SW 1271 (cell line): Measurements from ENCODE around the gene NXN.

Source experiments
- DNase-seq, 2 experiments: peaks; one replicate each; lab custom pipeline; 2025; lab: John Stamatoyannopoulos, UW

The NXN gene

DNA sequence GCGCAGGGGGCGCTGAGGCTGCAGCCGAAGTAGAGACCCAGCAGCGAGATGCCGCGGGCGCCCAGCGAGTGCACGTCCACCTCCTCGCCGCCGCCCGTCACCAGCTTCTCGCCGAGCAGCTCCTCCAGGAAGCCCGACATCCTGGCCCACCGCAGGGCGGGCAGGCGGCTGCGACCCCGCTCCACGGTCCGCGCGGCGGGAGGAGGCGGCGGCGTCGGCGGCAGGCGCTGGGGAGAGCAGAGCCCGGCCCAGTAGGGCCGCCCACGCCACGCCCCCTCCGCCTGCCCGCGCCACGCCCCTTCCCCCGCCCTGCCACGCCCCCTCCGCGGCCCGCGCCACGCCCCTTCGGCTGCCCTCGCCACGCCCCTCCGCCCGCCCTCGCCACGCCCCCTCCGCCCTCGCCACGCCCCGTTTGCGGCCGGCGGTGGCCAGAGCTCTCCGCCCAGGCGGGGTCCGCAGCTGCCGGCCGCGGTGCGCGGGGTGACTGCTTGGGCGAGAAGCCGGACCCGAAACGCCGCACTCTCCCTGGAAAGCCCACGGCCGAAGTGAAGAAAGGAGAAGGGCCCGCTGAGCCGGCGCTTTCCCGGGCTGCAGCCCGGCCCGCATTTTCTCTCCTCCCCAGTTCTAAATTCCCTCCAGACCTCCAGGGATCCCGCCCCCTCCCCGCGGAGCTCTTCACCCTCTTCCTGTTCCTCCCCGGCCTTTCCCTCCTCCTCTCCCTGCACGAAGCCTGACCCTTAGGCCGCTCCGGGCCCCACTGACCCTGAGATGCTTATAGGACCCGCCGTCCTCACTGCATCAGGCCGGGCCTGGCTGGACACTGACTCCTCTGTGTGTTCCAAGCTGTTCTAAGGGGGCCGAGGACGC is at the start of gene NXN:
Gene NXN (minus strand): TSS at position 238 of the 867 bp plus-strand sequence.
- DNase-seq = peak in 1 of 2 experiments; percentile 71

DNA sequence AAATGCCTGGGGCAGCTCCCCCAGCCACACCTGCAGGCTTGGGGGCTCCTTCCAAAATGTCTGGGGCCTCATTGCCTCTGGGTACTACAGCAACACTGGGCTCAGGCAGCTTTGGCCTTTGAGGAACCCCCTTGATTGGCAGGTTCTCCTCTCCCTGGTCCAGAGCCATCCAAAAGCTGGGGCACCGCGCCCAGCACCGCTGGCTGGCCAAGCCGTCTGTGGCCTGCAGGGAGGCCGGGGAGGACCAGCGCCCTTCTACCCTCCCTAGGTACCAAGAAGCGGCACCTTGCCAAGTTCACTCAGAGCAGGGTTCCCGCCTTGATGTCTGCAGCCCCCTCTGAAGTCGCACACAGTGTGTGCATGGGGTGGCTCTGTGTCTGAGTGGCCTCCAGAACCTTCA is 47.5 kb upstream of the NXN start:
- no peak for DNase-seq

DNA sequence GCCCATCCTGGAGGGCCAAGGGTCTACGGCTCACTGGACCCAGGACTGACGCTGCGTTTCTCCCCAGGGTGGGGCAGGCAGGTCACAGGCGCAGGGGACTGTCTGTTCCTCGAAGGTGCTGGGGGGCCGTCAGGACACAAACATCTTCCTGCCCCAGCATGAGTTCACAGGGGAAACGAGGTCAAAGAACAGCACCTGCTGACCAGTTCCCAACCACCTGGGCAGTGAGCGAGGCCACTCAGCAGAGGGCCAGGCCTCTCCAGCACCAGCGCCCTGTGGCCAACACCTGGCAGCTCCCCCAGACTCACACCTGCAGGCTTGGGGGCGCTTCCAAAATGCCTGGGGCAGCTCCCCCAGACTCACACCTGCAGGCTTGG is 47.0 kb upstream of the NXN start:
- no peak for DNase-seq

DNA sequence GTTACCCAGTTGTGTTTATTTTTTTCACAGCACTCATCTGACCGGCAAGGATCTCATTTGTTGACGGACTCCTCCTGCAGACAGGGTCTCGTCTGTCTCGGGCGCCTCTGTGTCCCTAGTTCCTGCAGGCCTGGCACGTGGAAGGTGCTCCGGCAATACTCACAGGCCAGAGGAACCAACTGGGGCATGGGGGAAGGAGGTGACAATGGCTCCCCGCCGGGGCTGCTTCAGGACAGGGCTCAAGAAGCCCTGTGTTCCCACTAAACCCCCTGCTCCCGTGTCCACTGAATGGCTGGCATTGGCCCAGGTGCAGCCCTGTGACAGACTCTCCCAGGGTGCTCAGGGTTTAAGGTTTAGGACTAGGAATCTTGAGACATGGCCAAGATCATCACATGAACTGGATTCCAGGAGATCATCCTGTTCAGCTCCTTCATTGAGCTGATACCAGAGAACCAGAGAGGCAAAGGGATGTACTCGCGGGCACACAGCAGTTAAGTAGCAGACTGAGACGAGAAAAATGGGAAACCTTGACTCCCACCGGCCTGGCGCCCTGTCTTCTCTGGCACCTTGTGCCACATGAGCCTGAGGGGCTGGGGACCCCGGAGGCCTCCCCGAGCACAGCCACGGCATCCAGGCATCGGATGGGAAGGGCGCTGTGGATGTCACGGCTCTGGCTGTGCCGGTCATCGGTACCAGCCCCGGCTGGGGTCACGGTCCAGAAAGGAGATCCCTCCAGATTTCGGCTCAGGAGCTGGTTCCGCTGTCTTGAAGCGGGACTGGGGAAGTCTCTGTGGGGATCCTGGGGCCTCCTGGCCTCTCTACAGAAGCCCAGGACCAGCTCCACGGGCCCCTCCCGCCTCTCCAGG is 46.4 kb upstream of the NXN start:
- no peak for DNase-seq

DNA sequence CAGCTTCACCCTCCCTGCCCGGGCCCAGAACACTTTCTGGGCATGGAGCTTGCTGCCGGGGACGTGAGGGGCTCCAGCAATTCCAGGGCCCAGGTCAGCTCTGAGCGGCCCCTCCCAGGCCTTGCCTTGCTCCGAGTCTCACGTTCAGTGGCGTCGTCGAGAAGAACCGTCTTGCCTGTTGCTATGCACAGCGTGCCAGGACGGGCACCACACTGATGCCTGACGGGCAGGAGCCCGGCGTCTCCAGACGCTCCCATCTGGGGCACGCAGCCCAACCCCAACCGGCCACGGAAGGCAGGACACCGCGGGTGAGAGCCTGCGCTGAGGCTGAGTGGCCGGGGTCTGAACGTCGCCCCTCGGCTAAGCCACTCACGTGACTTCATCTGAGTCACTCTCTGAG is 44.5 kb upstream of the NXN start:
- DNase-seq = no peak

DNA sequence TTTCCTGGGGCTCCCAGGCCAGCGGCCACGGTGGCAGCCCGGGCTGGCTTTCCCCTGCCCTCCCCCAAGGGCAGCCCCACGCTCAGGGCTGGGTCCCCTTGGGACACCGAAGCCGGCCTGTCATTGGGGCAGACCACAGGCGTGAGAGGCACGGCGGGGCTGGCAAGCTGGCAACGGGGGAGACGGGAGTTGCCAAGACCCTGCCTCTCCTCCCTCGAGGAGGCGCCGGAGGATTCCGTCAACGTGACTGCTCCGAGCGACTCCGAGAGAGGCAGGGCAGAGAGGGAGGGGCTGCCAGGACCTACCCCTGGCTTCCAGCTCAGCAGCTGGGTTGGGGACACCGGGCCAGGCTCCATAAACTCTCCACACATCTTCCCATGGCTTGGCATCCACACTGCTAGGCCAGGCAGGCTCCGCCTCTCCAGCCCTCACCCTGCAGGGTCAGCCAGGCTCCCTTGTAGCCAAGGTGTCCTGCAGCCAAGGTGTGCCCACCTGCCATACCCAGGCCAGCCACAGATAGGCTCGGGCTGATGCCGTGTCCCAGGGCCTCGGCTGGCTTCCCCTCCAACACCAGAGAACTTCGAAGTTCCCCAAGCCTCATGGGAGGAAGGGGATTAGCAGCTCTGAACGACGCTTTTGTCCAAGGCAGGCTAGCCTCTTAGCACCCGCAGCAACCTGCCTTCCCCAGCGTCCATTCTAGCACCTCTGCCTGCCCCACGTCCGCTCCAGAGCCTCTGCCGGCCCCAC is 42.9 kb upstream of the NXN start:
- DNase-seq = no peak

DNA sequence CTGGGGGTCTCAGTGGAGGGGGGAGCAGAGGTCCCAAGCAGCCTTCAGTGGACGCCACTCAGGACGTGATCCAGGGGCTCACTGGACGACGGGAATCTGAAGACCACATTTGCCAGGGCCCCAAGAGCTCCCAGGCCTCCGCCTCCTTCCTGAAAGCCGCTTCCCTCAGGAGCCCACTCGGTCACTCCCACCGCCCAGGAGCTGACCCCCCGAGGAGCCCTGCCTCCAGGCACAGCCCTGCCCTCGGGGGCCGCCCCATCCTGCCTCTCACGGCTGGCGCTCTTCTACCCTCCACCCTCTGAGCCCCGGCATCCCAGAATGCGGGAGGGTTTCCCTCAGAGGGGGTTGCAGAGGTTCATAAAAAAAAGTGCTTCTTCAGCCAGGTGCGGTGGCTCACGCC is 41.6 kb upstream of the NXN start:
- DNase-seq = no peak

DNA sequence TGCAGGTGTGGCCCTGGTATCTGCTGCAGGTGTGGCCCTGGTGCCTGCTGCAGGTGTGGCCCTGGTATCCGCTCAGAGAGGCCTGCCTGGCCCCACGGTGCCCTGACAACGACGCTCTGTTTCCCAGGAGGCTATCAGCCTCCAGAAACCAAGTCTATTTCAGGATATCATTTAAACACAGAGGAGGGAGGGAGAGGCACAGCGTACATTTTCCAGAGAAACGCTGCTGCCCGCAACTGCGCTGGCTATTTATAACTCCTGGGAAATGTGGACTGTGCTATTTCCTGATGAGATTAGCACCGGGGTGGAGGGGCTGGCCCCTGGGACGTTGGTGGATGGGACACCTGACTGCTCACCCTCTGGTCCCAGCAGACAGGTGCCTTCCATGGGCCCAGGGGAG is 39.9 kb upstream of the NXN start:
- DNase-seq = no peak

DNA sequence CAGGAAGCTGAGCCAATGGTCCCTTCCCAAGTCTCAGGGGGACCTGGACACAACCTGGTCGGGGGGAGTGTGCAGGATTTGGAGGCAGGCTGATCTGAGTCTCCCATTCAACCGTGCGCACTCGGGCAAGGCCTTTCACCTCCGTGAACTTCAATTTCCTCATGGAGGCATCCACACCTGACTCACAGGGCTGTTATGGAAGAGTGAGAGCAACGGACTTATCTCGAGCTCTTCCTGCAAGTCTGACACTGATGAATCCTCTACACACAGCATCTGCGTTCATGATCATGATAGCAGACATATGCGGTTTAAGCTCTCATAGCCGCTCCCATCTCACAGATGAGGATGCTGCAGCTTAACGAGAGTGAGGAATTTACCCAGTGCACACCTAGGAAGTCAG is 39.0 kb upstream of the NXN start:
- no peak for DNase-seq

DNA sequence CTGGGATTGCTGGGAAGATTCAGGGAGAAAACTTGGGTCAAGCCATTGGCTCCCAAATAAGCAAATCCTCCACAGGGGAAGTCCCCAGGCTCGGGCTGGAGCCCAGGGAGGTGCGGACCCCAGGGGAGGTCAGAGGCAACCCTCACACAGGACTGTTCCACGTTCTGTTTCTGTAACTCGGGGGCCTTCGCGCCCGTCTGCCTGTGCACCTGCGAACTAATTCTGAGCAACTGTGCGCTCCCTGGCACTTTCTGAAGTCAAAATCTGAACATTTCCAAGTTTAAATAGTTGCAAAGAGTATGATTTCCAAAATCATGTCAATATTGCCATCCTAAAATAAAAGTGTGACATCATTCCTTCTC is 34.1 kb upstream of the NXN start:
- no peak for DNase-seq

DNA sequence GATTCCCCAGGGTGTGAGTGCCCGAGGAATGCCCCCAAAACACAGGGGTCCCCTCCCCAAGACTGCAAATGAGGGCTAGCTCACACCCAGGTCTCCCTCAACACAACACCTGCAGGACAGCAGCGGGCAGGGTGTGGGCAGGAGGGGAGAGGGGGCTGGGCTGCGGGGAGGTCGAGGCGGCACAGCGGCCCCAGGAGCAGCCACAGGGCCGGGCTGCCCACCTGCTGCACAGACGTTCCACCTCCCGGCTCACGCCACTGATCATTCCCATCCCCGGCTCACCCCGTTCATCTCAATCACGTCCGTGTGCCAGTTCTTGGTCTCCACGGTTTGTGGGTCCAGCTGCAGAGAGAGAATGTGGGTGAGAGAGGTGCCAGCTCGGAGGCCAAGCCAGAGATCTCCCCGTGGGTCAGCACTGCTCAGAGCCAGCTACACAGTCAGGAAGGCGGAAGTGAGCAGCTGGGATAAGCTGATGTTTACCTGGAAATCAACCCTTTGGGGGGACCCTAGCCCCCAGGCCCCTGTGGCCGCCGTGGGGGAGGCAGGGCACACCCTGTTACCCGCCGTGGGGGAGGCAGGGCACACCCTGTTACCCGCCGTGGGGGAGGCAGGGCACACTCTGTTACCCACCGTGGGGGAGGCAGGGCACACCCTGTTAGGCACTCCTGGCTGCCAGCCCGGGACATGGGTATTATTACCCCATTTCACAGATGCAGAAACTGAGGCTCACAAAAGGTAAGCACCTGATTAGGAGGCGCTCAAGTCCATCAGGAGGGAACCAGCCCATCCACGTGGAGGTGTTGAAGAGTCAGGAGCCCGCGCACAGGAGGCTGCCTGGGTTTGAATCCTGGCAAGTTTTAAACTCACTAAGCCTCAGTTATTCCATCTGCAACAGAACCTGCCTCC is 33.5 kb upstream of the NXN start:
- DNase-seq = no peak

DNA sequence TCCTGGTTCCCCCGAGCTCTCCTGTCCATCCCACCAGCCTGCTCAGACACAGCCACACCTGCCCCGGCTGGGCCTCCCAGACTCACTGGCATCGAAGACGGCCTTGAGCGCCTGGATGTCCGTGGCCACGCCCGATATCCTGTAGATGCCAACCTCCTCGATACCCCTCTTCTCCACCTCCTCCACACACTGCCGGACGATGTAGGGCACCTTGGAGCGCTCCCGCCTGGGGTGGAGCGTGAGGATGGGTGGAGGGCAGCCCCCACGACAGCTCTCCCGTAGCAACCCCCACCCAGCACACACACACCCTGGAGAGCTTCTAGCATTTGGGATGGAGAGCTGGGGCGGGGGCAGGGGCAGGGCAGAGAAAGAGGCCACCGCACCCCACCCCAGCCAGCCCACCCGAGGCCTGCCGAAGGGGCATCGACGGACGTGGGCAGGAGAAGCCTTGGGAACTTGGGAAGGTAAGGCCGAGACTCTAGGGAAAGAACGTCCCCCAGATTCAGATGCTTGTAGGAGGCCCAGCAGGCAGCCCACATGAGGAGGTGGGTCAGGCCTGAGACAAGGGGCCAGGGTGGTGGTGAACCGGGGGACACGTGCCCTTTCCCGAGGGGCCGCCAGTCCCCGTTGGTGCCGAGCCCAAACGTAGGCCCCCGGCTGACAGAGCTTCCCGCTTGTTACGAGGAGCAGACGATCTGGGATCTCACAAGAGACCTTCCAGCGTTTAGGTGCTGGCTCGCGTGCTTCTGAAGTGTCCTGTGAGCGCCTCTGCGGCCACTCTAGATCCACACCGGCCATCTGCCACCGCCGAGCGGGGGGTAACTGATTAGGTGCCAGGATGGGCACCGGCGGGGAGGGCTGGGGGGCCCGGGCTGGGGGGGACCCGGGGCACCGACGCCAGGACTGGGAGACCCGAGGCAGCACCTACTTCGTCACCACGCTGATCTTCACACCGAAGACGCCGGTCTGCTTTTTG is 32.5 kb upstream of the NXN start:
- DNase-seq = no peak

DNA sequence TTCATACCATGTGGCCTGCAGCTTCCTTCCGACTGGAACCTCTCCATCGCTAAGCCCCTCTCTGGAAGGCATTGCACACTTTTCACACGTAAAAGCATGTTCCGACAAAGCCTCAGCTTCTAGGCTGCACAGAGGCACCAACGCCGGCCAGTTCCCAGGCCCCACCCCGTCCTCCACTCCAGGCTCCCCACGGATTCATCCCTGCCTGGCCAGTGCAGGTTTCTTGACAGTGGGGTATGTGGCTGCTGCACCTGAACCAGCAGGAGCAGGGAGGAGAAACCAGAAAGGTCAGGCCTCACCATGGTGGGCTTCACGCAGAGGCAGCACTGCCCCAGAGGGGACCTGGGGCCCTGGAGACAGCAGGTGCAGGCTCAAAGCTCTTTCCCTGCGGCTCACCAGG is 31.6 kb upstream of the NXN start:
- DNase-seq = no peak

DNA sequence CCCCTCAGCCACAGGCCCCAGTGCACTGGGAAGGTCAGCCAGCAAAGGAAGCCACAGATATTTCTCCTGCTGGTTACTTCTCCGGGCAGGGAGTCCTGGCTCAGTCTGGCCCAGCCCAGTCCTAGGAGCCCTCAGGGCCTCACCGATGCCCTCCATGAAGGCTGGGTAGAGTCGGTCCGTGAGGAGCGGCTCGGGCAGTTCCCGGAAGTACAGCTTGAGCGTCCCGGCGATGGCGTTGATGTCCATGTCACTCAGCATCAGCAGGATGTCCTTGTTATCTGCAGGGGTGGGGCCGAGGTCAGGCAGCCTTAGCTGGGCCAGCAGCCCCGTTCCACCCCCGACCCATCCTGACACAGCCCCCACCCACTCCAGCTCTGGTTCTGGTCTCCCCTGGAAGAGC is 31.0 kb upstream of the NXN start:
- no peak for DNase-seq

DNA sequence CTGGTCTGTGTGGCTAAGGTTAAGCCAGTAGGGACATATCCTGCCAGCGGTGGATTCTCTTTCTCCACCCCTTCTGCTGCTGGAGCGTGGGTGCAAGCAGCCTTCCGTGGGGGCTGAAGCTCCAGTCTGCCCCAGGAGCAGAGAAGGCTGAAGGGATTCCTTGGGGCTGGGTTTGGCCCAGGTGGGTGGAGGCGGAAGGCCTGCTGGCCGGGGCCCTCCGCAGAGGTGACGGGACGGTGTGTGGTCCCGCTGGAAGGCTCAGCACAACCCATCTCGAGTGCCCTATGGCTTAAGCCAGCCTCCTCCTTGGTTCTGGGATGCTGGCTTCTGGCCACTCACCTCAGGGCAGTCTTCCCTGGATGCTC is 30.5 kb upstream of the NXN start:
- DNase-seq = no peak

DNA sequence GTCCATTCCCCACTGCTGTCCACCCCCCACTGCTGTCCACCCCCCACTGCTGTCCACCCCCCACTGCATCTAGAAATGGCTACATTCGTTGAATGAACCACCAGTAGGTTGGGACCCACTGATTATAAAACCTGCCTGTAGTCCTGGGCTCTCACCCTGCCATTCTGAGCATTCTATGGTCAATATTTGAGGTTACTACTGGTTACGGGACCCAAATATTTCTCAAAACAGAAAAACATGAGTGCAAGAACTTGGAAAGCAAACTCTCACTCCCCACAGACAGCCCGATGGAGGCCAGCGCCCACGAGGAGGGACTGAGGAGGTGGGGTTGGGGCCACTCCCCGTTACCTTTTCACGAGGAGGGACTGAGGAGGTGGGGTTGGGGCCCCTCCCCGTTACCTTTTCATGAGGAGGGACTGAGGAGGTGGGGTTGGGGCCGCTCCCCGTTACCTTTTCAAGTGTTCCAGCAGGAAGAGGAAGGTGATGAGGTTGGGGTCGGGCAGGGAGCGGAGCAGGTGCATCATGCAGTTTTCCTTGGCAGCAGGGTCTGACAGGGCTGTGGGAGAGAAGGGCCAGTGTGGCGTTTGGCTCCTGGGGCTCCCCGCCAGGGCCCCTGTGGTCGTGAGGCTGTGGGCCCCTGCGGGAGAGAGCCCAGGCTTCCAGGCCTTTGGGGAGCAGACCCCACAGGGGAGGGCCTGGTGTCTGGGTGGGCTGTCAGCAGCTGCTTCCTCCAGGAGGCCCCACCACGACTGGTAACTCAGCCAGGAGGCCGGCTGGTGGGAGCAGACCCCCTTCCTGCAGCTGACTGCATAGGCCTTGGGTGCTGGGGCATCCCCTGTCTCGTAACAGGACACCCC is 29.9 kb upstream of the NXN start:
- DNase-seq = no peak

DNA sequence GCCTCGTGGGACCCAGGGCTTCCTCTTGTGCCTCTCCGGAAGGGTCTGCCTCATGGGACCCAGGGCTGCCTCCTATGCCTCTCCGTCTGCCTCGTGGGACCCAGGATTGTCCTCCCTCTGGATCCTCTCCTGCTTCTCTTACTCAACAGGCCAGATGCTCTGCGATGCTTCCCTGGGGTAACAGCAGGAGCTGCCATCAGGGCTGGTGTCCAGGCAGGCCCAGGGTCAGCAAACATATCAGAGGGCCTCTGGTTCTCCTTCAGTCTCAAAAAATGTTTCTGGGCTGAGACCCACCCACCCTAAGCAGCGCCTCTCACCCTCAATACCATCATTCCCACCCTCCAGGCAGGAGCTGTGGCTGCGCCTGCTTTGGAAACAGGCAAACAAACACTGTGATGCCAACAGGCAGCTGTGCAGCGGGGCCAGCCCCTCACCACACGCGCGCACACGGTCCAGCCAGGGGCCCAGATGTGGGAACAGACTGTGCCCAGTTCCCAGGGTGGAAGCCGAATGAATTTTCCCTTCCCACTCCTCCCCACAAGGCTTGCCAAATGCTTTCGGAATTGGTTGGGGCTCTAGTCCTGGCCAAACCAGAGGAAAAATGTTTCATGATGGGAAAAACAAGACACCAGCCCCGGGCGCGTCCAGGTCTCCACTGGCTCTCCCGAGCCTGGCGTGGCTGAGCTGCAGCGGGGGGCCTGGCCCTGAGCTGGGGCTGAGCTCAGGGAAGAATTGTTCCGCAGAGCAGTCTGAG is 28.6 kb upstream of the NXN start:
- no peak for DNase-seq

DNA sequence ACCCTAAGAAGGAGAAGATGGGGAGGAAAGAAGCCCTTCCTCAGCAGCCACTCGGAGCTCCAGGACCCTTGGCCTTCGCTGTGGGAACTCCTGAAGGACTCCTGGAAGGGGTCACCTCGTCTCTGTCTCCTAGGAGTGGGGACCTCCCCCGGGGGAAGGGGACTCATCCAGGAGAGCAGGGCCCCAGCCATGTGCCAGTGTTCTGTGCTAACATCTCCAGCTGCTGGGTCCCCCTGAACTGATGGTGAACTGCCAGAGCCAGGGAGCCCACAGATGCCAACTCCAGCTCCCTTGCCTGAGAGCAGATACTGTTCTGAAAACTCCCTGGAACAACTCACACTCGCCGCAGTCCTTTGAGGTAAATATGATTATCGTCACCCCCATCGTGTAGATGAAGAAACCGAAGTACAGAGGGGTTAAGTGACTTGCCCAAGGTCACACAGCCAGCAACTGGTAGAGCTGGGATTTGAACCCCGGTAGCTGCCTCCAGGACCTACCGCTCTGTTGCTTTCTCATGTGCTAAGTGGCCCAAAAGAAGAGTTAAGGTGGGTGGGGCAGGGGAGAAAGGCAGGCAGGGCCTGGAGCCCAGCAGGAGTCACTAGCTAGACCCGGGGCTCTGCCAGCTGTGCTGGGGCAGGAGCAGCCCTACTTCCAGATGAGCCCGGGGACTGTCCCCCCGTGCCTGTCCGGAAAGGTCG is 27.9 kb upstream of the NXN start:
- no peak for DNase-seq
